GM18858 (cell line): ENCODE measurements around the gene CST8.
"Not testable (repeated sequence)": the region's sequence is repeated elsewhere in the genome, so short reads cannot be mapped to it uniquely, and the experiment has no call there.

Source experiments
- ATAC-seq: cut with Tn5 transposase; IDR thresholded peaks from one replicate; pipeline ENCODE4 v1.9.1; 2021; ENCODE audit not compliant: unreplicated experiment

The CST8 gene, protein sequence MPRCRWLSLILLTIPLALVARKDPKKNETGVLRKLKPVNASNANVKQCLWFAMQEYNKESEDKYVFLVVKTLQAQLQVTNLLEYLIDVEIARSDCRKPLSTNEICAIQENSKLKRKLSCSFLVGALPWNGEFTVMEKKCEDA

DNA sequence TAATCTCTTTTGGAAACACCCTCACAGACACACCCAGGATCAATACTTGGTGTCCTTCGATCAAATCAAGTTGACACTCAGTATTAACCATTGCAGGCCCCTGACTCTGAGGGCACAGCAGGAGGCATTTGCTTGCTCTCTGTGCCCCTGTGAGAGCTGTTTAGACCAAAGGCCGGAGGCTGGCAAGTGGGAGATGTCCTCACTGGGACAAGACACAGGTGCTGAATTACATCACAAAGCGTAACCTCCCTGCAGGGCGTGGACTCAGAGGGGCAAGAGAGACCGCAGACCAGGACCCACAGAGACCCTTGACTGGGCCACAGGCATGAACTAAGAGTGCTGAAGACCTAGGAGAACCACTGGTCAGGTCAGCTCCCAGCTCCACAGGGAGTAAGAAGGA is at the start of gene CST8:
Gene CST8 (plus strand): TSS at position 301 of the 400 bp plus-strand sequence. CDS start 551 bp downstream, outside the sequence.
- no peak for ATAC-seq

DNA sequence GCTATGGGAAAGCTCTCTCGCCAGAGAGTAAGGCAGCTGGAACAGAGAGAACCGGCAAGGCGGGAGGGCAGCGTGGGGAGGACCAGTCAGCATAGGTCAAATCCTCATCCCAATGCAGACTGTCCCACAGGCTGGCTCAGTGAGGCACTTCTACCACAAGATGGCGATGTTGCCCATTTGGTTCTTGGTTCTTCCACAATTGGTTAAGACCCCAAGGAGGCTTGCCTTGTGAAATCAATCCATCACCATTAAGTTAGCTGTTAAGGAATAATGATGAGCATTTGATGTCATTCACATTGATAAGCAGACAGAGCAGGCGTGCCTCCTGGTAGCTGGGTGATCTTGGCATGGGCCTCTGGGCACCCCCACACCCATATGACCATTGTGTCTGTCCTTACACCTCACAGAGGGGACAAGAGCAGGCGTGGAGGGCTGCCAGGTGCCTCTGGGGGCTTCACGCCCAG is 49.0 kb upstream of the CST8 start:
- ATAC-seq = no peak

DNA sequence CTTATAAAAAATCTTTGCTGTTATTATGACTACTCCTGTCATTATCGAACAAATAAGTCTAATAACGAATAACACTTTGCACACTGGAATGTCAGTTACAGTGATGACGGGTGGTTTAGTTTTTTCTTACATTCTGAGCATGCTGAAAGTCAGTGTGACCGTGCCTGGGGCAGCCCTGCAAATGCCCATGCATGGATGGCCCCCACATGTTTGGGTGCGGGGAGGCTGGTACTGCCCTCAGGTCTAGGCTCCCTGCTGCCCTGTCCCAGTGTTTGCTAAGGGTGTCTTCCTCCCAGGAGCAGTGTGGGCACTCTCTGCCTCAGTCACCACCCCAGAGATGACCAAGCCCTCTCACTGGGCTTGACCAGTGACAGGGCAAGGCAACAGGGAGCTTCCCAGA is 48.5 kb upstream of the CST8 start:
- no peak for ATAC-seq

DNA sequence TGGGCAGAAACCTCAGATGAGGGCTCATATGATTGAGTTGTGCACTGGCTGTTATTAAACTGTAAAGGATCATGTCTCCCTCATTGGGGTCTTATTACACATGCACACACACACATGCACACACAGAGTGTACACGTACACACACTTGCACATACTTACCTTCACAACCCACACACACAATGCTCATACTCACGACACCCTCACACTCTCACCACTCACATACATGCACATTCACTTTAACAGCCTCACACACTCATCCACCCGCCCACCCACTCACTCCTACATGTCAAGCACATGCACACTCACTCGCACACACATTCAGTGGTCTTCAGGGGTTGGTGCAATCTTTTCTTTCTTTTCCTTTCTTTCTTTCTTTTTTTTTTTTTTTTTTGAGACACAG is 46.1 kb upstream of the CST8 start:
- ATAC-seq = no peak

DNA sequence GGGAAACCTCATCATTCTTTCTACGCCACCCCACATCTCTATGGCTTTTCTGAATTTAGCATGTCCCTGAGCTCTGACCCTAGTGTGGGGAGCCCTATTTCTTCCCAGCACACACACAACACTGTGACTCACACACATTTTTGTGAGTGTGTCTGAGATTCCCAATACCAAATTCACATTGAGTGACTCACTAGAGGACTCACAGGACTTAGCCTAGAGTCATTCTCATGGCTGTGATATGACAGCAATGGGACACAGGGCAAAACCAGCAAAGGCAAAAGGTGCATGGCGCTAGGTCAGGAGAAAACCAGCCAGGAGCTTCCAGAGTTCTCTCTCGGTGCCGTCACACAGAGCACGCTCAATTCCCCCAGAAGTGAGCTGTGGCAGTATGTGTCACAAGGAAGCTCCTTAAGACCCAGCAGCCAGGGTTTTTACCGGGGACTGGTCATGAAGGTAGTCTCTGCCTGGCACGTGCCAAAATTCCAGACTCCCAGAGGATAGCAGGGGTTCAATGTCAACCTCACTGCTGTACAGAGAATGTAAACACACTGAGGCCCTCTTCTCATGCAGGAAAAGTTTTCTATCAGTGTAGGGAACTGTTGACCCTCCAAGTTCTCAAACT is 45.2 kb upstream of the CST8 start:
- ATAC-seq = no peak

DNA sequence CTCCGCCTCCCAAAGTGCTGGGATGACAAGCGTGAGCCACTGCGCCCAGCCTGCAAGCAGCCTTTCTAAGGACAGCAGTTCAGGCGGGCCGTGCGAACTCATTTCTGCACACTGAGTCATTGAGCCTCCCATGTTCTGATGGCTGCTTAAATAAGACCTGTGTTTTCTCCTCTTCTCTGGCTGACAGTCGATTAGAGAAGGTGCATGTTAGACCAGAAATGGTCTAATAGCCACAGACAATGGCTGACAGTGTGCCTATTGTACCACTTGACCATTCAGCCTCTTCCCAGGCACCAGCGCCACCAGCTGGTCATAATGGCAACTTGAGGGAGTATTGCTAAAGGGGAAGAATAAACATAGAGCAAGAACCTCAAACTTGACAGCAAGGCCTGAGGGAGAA is 44.4 kb upstream of the CST8 start:
- ATAC-seq = no peak

DNA sequence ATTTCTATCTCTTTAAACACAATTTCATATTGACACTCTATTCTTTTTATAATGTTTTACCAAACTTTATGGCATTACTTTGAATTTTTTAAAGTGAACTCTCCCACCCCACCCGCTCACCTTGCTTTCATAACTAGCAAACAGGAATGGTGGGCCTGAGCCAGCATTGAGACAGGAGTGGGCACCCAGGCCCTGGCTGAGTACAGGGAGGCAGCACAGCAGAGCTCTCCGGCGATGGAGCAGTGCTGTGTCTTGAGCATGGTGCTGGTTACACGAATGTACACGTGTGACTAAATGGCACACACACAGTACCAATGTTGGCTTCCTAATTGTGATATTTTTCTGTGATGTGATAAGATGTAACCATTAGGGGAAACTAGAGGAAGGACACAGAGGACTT is 42.8 kb upstream of the CST8 start:
- no peak for ATAC-seq

DNA sequence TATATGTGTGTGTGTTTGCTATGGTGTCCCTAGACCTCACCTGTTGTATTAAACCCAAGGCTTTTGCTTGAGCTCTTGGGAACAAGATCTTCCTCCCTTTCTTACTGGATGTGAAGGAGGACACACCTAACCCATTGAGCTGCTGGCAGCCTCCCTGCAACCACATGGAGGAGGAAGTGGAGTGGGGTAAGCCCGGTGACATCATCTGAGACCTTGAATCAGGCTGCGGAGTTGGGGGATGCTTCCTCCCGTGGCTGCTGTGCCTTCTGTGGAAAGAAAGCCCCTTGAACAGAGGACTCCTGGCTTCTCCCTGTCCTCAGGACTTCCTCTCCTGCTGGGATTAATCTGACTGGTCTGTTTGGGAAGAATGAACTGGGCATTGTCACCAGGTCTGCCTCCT is 41.5 kb upstream of the CST8 start:
- no peak for ATAC-seq

DNA sequence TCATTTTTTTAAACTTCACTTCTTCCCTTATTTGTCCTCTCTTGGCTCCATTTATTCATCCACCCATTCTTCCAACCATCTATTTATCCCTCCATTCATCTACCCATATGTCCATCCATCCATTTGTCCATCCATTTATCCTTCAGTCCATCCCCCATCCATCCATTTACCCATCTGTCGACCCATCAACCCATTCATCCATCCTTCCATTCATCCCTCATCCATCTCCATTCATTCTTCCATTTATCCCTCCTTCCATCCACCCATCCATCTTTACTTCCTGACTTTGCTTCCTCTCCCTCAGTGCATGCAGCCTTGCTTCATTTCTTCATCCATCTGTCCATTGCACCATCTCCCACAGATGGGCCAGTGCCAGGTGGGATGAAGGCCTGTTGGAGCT is 40.0 kb upstream of the CST8 start:
- no peak for ATAC-seq

DNA sequence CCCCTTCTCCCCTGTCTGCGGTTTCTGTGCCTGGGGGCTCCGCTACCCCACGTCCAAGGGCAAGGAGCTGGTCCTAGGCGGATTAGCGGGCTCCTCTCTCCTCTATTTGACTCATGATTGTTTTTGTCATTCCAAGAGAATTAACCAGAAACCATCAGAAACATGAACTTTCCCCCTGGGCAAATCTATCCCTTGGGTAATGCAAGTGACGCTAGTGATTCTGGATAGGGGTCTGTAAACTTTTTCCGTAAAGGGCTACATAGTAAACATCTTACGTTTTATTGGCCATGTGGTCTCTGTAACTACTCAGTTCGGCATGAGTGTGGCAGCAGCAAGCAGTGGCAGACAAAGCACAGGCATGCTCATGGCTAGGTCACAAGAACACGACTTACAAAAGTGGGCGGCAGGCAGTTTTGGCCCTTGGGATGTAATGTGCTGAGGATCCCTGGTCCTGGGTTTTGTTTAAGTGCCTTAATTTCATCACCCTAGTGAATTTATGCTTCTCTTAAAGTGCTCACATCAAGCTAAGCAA is 38.9 kb upstream of the CST8 start:
- ATAC-seq = no peak

DNA sequence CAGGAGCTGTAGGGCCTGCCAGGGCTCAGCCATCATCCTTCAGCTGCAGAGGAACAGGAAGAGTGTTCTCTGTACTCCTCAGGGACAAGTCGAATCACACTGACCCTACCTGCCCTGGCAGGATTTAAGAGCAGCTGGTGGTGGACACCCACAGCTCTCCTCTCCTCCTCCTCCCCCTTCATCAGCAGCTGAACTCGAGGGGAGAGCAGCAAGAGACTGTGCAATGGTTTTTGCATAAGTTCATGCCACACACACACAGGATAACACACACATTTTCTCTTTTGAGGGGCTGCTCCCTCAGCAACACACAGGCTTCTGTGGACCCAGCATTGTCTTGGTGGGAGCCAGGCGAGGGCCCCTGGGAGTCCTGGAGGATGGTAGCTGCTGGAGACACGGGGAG is 38.1 kb upstream of the CST8 start, which contains the start of gene CST11:
Gene CST11 (minus strand): TSS at position 101 of the 400 bp plus-strand sequence. CDS start 65 bp downstream, at position 36.
- ATAC-seq = no peak

DNA sequence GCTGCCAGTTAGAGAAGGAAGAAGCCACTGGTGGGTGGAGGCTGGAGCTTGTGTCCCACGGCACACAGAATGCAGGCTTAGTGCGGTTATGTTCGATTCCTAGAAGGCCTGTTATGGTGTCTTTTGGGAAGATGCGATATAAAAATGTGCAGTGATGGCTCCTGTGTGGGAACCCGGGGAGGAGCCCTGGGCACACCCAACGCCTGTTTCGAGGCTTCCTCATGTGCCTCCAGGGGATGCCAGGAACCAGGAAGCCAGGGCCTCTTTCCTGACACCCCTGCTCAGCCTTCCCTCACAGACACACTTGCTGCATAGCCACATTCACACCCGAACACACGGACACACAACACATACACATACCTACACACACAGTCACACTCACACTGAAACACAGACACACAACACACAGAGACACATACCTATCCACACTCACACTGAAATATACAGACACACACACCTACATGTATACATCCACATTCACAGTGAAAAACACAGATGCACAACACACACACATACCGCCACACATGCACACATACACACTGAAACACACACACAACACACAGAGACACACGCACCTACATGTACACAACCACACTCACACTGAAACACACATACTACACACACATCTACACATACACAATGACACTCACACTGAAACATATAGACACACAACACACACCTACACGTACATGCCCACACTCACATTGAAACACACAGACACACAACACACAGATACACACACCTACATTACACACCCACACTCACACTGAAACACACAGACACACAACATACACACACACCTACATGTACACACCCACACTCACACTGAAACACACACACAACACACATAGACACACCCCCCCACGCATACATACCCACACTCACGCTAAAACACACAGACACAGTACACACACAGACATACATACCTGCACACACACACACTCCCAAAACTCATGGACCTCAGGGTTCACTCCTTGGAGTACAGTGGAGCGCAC is 37.1 kb upstream of the CST8 start:
- ATAC-seq = no peak

DNA sequence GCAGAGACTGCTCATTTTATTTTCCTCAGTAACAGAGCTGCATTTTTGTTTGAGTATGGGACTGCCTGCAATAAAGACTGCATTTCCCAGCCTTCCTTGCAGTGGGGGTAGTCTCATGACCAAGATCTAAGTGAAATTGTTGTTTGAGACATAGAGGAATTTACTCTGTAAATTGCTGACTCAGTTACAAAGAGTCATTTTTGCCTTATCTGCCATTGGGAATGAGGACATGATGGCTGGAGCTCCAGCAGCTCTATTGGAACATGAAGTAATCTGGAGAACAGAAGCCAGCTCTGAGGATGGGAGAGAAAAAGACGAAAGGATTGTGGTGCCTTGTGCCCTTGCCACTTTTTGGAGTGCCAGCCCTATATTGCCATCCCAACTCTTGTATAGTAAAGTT is 36.1 kb upstream of the CST8 start:
- no peak for ATAC-seq

DNA sequence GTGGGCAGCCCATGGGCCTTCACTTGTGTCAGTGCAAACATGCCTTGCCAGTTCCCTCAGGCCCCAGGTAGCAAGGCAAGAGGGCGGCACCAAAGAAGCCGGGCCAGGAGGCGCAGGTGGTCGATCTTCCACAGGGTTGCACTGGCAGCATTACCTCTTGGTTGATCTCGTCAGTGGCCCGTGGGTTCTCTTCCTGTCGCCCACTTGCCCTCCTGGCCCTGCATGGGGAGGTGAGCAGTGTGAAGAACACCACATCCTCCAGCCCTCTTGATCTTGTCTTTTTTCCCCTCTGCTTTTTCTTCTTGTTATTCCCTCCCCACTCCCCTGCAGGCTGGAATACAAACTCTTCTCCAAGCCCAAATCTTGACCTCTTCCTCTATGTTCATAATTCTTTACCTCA is 35.3 kb upstream of the CST8 start:
- no peak for ATAC-seq

DNA sequence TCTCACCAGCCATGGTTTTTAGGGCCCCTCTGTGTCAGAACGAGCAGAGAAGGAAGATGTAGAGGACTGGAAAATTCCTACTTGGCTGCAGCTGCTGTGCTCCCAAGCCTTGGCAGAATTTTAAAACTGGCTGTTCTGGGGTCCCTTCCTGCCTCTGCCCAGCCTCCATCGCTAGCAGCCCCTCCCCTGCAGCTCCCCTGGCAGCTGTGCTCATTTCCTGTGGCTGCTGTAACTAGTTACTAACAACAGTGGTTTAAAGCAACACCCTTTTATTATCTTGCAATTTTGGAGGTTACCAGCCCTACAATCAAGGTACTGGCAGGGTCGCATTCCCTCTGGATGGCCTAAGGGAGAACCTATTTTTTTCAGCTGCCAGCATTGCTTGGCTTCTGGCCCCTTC is 34.5 kb upstream of the CST8 start:
- ATAC-seq = no peak

DNA sequence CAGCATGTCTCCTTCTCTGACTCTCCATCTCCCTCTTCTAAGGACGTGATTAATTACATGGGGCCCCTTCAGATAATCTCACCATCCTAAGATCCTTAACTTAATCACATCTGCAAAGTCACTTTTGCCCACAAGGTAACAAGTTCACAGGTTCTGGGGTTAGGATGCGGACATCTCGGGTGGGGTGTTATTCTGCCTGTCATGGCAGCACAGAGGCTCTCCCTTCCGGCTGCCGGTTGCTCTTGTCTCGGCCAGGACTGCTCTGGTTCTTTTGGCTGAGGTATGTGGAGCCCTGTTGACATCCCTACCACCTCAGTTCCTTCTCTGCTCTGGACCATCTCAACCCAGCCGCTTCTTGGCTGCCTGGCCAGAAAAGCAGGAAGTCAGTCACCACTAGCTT is 34.0 kb upstream of the CST8 start:
- no peak for ATAC-seq

DNA sequence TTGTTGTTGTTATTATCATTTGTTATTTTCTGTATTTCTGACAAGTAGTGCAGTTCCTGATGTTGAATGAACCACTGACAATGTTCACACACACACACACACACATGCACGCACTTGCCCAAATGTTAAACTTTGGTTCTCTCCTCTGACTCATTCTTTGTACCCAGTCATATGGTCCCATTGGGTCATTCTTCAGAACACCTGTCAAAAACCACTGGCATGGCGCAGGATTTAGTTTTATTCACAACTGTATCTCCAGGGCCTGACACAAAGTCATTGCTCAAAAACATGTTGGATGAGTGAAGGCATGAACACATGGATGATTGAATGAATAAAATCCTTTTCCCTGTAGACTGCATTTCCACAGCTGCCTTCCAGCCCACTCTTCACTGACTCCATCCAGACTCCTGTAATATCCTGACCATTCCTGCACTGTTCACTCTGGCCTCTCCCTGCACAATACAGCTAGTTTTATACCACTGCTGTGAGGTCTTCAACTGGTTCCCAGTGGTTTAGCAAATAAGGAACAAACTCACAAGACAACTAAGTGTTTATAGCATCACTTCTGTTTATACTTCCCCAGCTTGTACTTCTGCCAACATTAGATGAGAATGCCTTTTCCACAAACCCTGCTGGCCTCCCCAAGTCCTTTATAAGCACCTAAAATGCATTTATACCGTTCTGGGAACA is 31.3 kb upstream of the CST8 start:
- ATAC-seq = no peak

DNA sequence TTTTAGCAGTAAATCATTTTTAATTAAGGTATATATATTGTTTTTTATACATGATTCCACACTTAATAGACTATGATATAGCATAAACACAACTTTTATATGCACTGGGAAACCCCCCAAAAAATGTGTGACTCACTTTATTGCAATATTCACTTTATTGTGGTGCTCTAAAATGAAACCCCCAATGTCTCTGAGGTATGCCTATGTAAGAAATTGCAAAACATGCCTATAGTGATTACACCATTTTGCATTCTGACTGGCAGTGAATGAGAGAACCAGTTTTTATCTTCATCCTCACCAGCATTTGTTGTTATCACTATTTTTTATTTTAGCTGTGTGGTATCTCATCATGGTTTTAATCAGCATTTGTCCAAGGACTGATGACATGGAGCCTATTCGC is 29.7 kb upstream of the CST8 start:
- no peak for ATAC-seq

DNA sequence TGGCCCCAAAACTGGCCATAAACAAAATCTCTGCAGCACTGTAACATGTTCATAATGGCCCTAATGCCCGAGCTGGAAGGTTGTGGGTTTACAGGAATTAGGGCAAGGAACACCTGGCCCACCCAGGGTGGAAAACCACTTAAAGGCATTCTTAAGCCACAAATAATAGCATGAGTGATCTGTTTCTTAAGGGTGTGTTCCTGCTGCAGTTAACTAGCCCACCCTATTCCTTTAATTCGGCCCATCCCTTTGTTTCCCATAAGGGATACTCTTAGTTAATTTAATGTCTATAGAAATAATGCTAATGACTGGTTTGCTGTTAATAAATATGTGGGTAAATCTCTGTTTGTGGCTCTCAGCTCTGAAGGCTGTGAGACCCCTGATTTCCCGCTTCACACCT is 24.0 kb upstream of the CST8 start:
- ATAC-seq = not testable (repeated sequence)

DNA sequence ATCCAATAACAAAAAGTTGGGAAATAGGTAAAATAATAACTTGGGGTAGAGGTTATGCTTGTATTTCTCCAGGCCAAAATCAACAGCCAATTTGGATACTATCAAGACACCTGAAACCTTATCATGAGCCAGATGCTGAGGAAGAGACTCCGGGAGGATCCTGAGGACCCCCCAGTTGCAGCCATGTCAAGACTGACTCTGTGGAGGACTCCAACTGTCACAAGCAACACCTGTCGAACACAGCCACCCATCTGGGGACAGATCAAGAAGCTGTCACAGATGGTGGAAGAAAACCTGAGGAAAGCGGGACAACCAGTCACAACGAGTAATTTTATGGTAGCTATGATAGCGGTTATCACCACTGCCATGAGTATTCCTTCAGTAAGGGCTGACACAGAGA is 18.6 kb upstream of the CST8 start:
- not testable (repeated sequence) for ATAC-seq

DNA sequence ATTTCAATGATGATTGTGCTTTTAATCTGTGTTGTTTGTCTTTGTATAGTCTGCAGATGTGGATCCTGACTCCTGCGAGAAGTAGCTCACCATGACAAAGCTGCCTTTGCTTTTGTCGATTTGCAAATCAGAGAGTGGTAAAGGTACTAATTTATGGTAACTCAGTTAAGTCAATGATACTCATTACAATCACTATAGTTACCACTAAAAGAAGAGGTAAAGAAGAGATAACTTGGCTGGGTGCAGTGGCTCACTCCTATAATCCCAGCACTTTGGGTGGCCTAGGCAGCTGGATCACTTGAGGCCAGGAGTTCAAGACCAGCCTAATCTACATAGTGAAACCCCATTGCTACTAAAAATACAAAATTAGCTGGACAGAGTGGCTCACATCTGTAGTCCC is 17.6 kb upstream of the CST8 start:
- ATAC-seq = not testable (repeated sequence)
